Measurements from ENCODE around the gene GTPBP6.

Gene GTPBP6

GRCh38 chrX:317424-318067 lies 1.1 kb downstream of the GTPBP6 start:
- TF ChIP-seq CTCF (IDR thresholded peaks at IDR 0.05; ENCODE audit: low read depth, low read length) = no peak
- DNase-seq (ENCODE audit: extremely low read depth, low read depth) = peak; percentile 23

GRCh38 chrX:316351-317325 lies 2.0 kb downstream of the GTPBP6 start:
- no peak for TF ChIP-seq CTCF (IDR thresholded peaks at IDR 0.05; ENCODE audit: low read depth, low read length)
- no peak for DNase-seq (ENCODE audit: extremely low read depth, low read depth)

- DNase-seq (ENCODE audit: extremely low read depth, low read depth) = no peak
- TF ChIP-seq CTCF (IDR thresholded peaks at IDR 0.05; ENCODE audit: low read depth, low read length) = no peak
Observed at GRCh38 chrX:314781-315595, 3.6 kb downstream of the GTPBP6 start.

- no peak for TF ChIP-seq CTCF (IDR thresholded peaks at IDR 0.05; ENCODE audit: low read depth, low read length)
- no peak for DNase-seq (ENCODE audit: extremely low read depth, low read depth)
Observed at GRCh38 chrX:314049-314448, 4.5 kb downstream of the GTPBP6 start.

- DNase-seq (ENCODE audit: extremely low read depth, low read depth) = no peak
- no peak for TF ChIP-seq CTCF (IDR thresholded peaks at IDR 0.05; ENCODE audit: low read depth, low read length)
Observed at GRCh38 chrX:313546-313945, 5.0 kb downstream of the GTPBP6 start.

GRCh38 chrX:312621-313331 lies 5.8 kb downstream of the GTPBP6 start:
- TF ChIP-seq CTCF (IDR thresholded peaks at IDR 0.05; ENCODE audit: low read depth, low read length) = no peak
- DNase-seq (ENCODE audit: extremely low read depth, low read depth) = no peak
